ENCODE results near the gene TRAPPC3. TPM values are rescaled to one million over a fixed set of nuclear protein-coding genes. Genes with fewer than 3 reads are reported as not detected.
A peak's percentile ranks its signal among the peaks of the same experiment; 100 is the strongest.

Gene TRAPPC3
- total RNA-seq, 1 donor from 2014 or later, result 52.0 TPM

- Histone ChIP-seq H3K4me3 (peak within 1 kb of the TSS; percentile 70 to 88), H3K9me3 (no peaks in the 10 kb centered on the region), H3K27me3 (no peaks in the 10 kb centered on the region), H3K36me3 (no peaks in the 10 kb centered on the region), H3K27ac (peak within 1 kb of the TSS; percentile 81 to 87), H3K4me1 (peaks cover 4 to 11% of the 10 kb centered on the region in 2 donors)
- intact Hi-C loops (cut with DNase I), result no loop called here
- peak in 1 of 2 donors; percentile 81 for DNase-seq (ENCODE audit: low spot score in 2 of 2)
- TF ChIP-seq, protein P1, sequence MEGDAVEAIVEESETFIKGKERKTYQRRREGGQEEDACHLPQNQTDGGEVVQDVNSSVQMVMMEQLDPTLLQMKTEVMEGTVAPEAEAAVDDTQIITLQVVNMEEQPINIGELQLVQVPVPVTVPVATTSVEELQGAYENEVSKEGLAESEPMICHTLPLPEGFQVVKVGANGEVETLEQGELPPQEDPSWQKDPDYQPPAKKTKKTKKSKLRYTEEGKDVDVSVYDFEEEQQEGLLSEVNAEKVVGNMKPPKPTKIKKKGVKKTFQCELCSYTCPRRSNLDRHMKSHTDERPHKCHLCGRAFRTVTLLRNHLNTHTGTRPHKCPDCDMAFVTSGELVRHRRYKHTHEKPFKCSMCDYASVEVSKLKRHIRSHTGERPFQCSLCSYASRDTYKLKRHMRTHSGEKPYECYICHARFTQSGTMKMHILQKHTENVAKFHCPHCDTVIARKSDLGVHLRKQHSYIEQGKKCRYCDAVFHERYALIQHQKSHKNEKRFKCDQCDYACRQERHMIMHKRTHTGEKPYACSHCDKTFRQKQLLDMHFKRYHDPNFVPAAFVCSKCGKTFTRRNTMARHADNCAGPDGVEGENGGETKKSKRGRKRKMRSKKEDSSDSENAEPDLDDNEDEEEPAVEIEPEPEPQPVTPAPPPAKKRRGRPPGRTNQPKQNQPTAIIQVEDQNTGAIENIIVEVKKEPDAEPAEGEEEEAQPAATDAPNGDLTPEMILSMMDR (IDR thresholded peaks at IDR 0.05), result no peak
Measured at GRCh38 chr1:36125129-36125991, 23.9 kb downstream of the TRAPPC3 start, which contains the start of gene COL8A2. Gene COL8A2, minus strand, starts transcription at chr1:36125222. Its CDS starts 24,980 bp downstream, at chr1:36100242.

- Histone ChIP-seq H3K27ac (peak overlapping the region; percentile 80 to 87), H3K4me3 (peak overlapping the region; percentile 70 to 88), H3K27me3 (no peaks in the 10 kb centered on the region), H3K9me3 (no peaks in the 10 kb centered on the region), H3K36me3 (no peaks in the 10 kb centered on the region), H3K4me1 (peaks cover 4 to 16% of the 10 kb centered on the region in 2 donors)
- TF ChIP-seq, protein P1 (IDR thresholded peaks at IDR 0.05), result no peak
- intact Hi-C loops (cut with DNase I), result no loop called here
- no peak for DNase-seq (ENCODE audit: low spot score in 2 of 2)
Measured at GRCh38 chr1:36124404-36125128, 24.7 kb downstream of the TRAPPC3 start.

DNA sequence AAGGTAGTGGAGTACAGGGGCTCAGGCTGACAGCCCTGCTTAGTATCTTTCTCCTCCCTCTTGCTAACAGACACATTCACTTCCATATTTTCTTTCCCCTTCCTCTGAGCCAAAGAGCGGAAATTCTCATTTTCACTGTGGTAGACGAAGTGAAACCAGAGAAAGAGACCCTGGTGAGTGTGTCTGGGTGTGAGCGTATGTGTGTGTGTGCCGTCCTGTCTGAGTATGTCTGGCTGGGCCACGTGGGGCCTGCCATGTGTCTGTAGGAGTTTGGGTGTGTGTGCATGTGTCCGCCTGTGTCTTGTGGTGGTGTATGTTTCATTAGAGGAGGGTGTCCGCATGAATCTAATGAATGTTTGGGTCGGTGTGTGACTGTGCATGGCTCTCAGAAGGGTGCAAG, 25.9 kb downstream of the TRAPPC3 start:
- intact Hi-C loops (cut with DNase I), result no loop called here
- no peaks in the 10 kb centered on the region for H3K9me3 ChIP-seq
- no peaks in the 10 kb centered on the region for H3K27me3 ChIP-seq
- TF ChIP-seq, protein P1 (IDR thresholded peaks at IDR 0.05), result no peak
- no peak for DNase-seq (ENCODE audit: low spot score in 2 of 2)
- no peak overlapping the region for H3K4me3 ChIP-seq
- no peaks in the 10 kb centered on the region for H3K36me3 ChIP-seq
- H3K27ac ChIP-seq, result peak overlapping the region in 1 of 2 donors; percentile 87
- H3K4me1 ChIP-seq, result peaks cover 9 to 28% of the 10 kb centered on the region in 2 donors

DNA sequence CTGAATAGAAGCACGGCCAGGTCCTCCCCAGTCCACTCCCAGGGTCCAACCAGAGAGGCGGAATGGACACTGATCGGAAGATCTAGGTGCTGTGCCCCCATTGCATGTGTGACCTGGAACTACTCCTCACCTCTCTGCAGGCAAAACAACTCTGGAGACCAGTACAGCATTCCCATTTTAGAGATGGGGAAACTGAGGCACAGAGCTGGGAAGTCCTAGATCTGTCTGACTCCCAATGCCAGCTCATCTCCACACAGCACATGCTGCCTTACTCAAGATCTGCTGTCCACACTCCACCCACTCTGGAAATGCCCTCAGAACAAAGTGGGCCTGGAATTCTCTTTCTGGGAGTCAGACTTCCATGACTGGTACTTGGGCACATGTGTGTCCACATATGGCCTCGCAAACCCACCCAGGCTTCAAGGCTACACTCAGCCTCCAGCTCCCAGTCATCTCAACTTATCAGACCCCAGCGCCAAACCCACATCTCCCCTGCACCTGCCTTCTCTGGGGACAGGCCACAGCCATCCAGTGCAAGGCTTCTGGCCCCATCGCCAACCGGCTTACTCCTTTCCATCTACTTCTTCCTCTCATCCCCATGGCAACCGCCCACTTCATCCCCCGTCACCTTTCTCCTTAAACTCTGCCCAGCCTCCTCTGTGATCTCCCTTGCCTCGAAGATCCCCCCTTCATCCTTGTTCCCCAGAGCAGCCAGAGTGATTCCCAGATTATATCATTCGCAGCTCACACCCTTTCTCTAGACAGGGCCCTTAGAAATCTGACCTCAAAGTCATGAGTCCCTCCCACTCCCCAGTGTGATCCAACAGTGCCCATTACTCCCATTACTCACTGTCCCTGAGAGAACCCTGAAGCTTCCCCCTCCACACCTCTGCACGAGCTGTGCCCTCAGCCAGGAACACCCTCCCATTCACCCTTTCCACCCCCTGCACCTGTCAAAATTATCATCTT, 26.9 kb downstream of the TRAPPC3 start:
- Histone ChIP-seq H3K4me3 (no peak overlapping the region), H3K27ac (peak overlapping the region in 1 of 2 donors; percentile 87), H3K9me3 (no peaks in the 10 kb centered on the region), H3K27me3 (no peaks in the 10 kb centered on the region), H3K36me3 (no peaks in the 10 kb centered on the region), H3K4me1 (peaks cover 9 to 37% of the 10 kb centered on the region in 2 donors)
- intact Hi-C loops (cut with DNase I), result no loop called here
- TF ChIP-seq, protein P1 (IDR thresholded peaks at IDR 0.05), result no peak
- DNase-seq (ENCODE audit: low spot score in 2 of 2), result no peak

- intact Hi-C loops (cut with DNase I), result no loop called here
- TF ChIP-seq, protein P1 (IDR thresholded peaks at IDR 0.05), result no peak
- DNase-seq (ENCODE audit: low spot score in 2 of 2), result no peak
- Histone ChIP-seq H3K9me3 (no peaks in the 10 kb centered on the region), H3K36me3 (no peaks in the 10 kb centered on the region), H3K4me1 (peaks cover 23 to 55% of the 10 kb centered on the region in 2 donors), H3K27ac (peak overlapping the region; percentile 89 to 95), H3K4me3 (no peak overlapping the region), H3K27me3 (no peaks in the 10 kb centered on the region)
Measured at GRCh38 chr1:36119456-36119855, 29.8 kb downstream of the TRAPPC3 start.
